ENCODE results near the gene ELAVL2.

The ELAVL2 gene

DNA sequence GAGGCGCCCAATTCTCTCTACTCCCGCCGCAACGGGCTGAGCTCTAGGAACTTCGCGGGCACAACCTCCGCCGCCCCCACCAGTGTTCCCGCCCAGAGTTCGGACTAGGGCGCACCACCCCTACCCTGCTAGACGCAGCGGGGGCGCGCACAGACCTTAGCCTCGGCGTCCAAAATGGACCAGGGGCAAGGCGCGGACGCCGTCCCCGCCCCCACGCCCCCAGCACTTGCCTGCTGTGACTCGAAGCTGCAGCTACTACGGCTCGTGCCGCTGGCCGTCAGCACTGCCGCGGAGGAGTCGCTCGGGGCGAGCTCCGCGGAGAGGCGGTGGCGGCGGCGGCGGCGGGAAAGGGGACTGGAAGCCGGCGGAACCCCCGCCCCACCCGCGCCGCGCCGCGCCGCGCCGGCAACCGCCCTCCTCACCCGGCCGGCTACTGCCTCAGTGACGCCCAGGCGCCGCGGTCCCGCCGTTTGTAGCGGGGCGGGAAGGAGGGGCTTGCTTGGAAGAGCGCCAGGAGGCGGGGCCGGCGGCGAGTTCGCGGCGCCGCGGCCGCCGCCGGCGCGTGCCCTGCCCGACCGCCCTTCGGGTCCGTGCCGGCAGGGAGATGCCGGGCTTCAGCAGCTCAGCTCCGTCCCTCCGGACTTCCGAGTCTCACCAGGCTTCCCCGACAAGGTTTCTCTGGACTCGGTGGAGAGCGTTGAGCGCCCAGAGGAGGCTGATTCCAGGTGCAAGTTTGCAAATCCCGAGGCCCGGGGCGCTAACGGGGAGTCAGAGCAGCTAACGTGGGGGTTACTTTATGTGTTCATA is 4.5 kb downstream of the ELAVL2 start:
- DNase-seq = no peak

- DNase-seq = no peak
Observed at GRCh38 chr9:23820451-23821374, 5.3 kb downstream of the ELAVL2 start.

GRCh38 chr9:23819403-23819802 is 6.6 kb downstream of the ELAVL2 start:
- DNase-seq = no peak

- no peak for DNase-seq
Observed at GRCh38 chr9:23814243-23814642, 11.8 kb downstream of the ELAVL2 start.

GRCh38 chr9:23812673-23813072 is 13.4 kb downstream of the ELAVL2 start:
- DNase-seq = no peak

GRCh38 chr9:23811633-23812032 is 14.4 kb downstream of the ELAVL2 start:
- no peak for DNase-seq

GRCh38 chr9:23803216-23803615 is 22.8 kb downstream of the ELAVL2 start:
- DNase-seq = no peak

DNA sequence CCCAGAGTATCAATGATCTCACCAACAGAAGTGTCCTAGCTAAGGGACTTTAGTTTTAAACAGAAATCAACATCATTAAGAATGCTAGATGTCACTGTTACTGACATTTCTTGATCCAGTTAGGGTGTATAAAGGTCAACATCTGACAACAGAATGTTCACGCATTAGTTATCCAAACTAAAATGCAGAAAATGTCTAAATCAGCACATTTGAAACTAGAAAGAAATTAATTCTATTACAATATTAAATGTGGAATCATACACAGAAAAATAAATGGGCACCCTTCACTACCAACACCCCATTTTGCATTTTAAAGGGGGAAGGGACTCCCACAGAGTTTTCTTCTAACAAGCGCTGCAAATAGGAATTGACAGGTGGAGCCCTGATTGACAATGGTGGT is 24.5 kb downstream of the ELAVL2 start:
- DNase-seq = no peak

- no peak for DNase-seq
Observed at GRCh38 chr9:23799521-23799920, 26.5 kb downstream of the ELAVL2 start.

DNA sequence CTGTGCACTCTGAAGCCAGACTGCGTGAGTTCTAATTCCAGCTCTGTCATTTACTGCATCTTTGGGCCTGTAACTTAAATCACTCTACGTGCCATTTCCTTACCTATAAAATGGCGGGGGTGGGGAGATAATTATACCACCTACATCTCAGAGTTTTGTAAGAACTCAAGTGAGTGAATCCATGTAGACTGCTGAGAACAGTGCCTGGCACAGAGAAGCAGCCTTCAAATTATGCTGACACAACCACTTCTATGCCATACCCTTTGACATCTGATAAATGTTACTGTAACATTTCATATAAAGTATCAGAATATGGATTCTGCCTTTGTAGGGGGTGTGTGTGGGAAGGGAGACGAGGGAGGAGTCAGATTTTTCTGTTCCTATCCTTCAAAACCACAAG is 27.7 kb downstream of the ELAVL2 start:
- no peak for DNase-seq

DNA sequence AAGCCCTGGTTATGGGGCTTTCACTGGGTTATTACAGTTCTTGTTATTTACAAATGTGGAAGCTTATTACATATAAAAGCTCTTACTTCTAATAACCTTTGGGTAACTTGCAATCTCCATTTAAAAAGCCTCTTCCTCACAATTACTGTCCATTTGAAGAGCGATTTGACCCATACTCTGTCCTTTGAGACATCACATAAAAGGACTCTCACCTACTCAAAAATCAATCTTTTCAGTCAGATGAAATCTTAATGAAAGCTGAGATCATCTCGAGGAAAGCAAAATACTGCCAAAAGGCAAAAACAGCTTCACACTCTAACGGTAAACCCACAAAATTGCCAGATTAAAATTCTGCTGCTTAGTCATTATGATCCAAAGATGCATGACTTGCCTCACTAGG is 29.8 kb downstream of the ELAVL2 start:
- no peak for DNase-seq

DNA sequence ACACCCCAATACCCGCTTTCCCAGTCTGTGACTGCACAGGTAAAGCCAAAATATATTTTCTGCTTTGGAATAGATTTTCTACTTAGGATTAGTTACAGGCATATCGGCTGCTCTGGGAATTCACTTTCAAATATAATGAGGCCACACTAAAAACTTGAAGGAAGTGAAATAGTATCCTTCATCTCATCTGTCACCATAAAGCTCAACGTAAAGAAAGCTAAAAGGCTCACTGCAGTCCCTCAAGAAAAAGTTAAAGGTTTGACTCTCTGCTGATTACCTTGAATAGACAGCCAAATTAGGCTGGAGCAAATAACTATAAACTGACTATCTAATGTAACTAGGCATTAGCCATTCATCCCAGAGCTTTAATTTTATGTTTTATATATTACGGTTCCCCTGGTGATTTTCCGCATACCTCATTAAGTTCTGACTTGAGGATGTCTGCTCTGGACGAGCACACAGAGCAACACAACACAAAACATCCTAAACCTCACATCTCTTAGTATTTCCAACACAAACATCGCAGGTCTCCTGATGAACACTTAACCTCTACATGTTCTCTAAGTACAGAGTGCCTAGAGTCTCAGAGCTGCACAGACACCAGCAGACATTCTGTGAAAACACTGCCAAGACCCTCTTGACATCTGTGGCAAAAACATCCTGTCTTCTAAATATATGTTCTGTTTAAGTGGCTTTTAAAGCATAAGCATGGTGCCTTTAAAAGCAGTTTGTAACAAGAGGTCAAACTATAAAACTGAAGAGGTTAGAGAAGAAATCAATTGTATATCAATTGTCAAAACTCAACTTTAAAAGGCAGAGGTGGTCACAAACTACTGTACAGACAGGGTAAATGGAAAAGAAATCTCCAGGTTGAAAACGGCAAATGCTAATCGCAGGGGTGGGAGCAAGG is 35.4 kb downstream of the ELAVL2 start:
- DNase-seq = no peak

DNA sequence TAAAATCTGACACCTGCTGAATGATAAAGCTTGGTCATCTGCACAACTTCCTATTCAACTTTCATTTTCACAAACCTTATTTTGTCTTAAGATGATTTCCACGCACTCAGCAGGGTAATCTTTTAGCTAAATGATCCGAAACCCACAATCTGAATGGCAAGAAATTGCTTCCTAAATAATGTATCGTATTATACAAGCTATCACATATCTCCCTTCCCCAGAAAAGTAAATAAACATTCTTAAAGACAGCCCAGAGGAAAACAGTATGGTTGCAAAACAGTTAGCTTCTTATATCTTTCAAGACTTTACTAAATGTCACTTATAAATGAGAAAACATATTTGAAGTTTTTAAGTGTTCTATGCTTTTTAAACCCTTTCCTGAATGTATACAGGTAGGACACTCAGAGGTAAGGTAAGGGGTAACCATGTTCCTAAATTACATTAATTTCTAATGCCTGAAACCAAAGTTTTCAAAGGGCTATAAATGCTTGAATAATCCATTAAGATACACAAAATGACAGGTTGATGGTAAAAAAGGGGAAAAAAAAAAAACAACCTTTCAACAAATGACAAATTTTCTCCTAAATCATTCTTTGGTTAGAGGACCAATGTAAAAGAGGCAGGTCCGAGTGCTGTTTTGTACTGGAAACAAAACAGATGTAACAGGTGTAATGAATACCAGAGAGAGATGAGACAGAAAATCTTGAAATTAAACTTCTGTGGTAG is 36.3 kb downstream of the ELAVL2 start:
- DNase-seq = no peak

DNA sequence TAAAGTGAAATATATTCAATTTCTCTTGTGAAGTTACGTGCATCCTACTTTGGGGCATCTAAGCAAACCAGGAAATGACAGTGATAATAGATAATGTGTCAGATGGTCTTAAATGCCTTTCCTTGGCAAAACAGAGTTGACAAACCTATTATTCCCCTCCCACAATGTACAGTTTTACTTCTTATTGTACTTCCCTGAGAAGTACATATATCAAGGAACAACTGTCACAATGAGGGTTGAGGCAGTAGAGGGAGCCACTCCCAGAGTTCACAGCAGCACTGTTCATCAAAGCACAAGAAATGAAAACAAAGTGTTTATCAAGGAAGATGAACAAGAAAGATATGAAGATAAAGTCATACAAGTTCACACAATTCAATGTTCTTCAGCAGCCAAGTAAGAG is 41.1 kb downstream of the ELAVL2 start:
- no peak for DNase-seq

DNA sequence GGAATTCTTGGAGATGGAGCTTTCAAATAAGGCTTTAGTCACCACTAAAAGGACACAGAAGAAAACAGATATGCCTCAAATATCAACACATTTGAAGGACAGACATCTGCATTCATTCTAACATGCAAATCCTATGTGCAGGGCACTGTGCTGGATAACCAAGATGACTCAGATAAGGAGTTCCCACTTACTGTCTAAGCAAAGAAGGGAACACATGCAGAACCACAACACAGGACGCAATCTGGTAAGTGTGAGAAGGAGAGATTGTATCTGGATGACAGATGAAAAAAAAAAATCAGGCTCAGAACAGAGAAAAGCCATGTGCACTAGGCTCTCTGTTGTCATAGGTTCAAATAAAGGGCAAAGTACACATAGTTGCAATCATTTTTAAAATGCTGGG is 42.5 kb downstream of the ELAVL2 start:
- no peak for DNase-seq

- DNase-seq = no peak
Observed at GRCh38 chr9:23779220-23779619, 46.8 kb downstream of the ELAVL2 start.

- DNase-seq = no peak
Observed at GRCh38 chr9:23777328-23777727, 48.7 kb downstream of the ELAVL2 start.

GRCh38 chr9:23775549-23775948 is 50.5 kb downstream of the ELAVL2 start:
- no peak for DNase-seq

DNA sequence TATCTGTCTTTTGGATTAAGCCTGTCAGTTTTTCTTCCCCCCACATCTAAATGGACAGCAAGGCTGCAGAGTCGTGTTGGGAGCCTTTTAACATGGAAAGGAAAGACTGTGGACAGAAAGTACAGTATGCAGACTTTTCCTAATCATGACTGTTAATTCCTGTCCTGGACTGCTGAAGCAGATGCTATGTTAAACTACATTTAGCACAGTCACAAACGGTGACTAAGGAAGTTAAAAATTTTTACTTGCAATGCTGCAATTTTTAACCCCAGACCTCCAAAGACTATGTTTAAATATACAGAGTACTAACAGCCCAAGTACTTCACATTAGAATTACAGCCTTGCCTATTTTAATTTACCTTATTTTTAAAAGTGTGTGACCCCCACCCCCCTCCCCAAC is 51.8 kb downstream of the ELAVL2 start:
- no peak for DNase-seq

- no peak for DNase-seq
Observed at GRCh38 chr9:23772385-23772783, 53.7 kb downstream of the ELAVL2 start.

DNA sequence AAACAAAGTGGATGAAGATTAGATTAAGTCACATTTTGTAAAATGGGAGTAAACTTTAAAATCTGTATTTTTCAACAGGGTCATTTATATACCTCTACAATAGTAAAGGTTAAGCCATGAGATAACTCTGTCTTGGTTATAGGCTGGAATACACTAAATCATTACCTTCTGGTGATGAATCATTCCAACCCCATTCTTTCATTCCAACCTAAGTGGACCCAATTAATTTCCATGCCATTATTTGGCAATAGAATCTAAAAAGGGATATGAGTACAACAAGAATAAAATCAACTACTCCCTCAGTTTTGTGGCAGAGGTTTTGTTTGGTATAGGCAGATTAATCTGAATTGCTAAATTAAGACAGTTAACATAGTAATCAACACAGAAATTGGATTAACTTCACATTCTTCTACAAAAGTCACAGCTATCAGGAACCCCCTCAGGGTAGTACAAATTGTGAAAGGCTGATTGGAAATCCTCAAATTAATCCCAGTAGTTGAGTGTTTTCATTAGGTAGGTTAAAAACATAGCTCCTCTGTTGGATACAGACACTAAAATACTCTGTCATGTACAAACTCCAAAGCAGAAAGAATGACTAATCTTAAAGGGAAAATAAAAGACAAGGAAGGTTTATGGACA is 54.2 kb downstream of the ELAVL2 start:
- no peak for DNase-seq
